ENCODE data around the gene DVL1. TPM values are rescaled to one million over a fixed set of nuclear protein-coding genes. Genes with fewer than 3 reads are reported as not detected.

Gene DVL1
- total and polyA plus RNA-seq, 9 of the 15 experiments (the other 6 are each of a cell fraction or from before 2014, with no cell fraction given): 0.62 to 135 (median 24.3) TPM

DNA sequence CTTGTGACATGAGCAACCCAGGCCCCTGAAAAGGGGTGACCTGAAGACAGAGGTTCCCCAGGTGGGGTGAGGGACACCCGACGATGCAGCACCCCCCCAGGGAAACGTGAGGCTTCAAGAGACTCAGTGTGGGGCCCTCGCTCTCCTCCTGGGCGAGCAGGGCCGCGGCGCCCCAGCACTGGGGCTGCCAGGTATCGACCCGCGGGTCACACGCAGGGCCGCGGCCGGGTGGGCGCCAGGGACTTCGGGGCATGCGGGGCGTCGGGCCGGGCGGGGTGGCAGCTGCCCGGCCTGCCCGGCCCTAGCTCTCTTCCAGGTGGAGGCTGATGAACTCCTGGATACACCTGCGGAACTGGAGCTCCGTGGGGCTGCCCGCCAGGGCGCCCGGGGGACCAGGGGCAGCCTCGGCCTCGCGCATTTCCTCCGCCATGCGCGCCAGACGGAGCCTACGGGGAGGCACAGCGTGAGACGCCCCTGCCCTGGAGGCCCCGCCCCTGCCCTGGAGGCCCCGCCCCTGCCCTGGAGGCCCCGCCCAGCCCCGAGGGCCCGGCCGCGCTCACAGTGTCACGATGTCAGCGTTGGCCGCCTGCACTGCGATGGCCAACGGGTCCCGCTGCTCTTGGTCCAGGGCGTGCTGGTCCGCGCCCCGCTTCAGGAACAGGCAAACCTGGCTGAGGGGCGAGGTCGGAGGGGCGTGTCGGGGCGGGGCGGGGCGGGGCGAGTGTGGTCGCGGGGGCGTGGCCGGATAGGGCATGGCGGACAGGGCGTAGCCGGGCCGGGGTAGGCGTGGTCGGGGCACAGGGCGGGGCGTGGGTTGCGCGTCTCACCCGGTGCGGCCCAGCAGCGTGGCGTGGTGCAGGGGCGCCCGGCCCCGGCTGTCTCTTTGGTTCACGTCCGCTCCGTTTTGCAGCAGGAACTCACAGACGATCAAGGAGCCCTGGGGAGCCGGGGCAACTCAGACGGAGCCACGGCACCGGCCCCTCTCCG is 55.7 kb downstream of the DVL1 start (continued):
- TF ChIP-seq EP400 (IDR thresholded peaks at IDR 0.05) (no peak), L3MBTL2 (IDR thresholded peaks at IDR 0.05) (peak; percentile 89), JUNB (CRISPR knock-in tag; conservative IDR thresholded peaks at IDR 0.05) (no peak), ZNF764 (CRISPR knock-in tag; IDR thresholded peaks at IDR 0.05; ENCODE audit: low read depth) (no peak), ZNF436 (CRISPR knock-in tag; IDR thresholded peaks at IDR 0.05) (no peak), ZNF75A (CRISPR knock-in tag; IDR thresholded peaks at IDR 0.05) (no peak), EGR1 (conservative IDR thresholded peaks at IDR 0.05) (0 out of 2 replicates have a peak, but pooled peaks have one; percentile 27), RFX7 (CRISPR knock-in tag; IDR thresholded peaks at IDR 0.05) (no peak), ZNF551 (CRISPR knock-in tag; IDR thresholded peaks at IDR 0.05) (no peak), SAFB2 (IDR thresholded peaks at IDR 0.05; ENCODE audit: borderline replicate concordance, low read depth, low read length, severe bottlenecking) (no peak), POLR2AphosphoS5 (IDR thresholded peaks at IDR 0.05; ENCODE audit: control insufficient read depth, insufficient read depth, low read depth, low read length) (no peak), PRMT5 (CRISPR knock-in tag; IDR thresholded peaks at IDR 0.05) (no peak), TOE1 (IDR thresholded peaks at IDR 0.05; ENCODE audit: borderline replicate concordance) (no peak), TOE1 (CRISPR knock-in tag; IDR thresholded peaks at IDR 0.05; ENCODE audit: borderline replicate concordance, low read depth) (no peak), POLR2B (IDR thresholded peaks at IDR 0.05; ENCODE audit: low read depth, partially characterized antibody) (no peak), WHSC1 (IDR thresholded peaks at IDR 0.05; ENCODE audit: low read length) (no peak), ZNF146 (CRISPR knock-in tag; IDR thresholded peaks at IDR 0.05; ENCODE audit: unreplicated experiment) (no peak), SP2 (IDR thresholded peaks at IDR 0.05; ENCODE audit: extremely low read depth, low read depth, low read length, poor library complexity, severe bottlenecking) (peak; percentile 7), ZC3H4 (CRISPR knock-in tag; IDR thresholded peaks at IDR 0.05; ENCODE audit: borderline replicate concordance) (no peak), CBX1 (IDR thresholded peaks at IDR 0.05; ENCODE audit: low read depth) (no peak; the same call in 1 of the 2 replicates), ZNF282 (CRISPR knock-in tag; IDR thresholded peaks at IDR 0.05) (no peak)
- TF ChIP-seq, protein P1, sequence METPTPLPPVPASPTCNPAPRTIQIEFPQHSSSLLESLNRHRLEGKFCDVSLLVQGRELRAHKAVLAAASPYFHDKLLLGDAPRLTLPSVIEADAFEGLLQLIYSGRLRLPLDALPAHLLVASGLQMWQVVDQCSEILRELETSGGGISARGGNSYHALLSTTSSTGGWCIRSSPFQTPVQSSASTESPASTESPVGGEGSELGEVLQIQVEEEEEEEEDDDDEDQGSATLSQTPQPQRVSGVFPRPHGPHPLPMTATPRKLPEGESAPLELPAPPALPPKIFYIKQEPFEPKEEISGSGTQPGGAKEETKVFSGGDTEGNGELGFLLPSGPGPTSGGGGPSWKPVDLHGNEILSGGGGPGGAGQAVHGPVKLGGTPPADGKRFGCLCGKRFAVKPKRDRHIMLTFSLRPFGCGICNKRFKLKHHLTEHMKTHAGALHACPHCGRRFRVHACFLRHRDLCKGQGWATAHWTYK (CRISPR knock-in tag; IDR thresholded peaks at IDR 0.05): no peak
- TF ChIP-seq, protein P2, sequence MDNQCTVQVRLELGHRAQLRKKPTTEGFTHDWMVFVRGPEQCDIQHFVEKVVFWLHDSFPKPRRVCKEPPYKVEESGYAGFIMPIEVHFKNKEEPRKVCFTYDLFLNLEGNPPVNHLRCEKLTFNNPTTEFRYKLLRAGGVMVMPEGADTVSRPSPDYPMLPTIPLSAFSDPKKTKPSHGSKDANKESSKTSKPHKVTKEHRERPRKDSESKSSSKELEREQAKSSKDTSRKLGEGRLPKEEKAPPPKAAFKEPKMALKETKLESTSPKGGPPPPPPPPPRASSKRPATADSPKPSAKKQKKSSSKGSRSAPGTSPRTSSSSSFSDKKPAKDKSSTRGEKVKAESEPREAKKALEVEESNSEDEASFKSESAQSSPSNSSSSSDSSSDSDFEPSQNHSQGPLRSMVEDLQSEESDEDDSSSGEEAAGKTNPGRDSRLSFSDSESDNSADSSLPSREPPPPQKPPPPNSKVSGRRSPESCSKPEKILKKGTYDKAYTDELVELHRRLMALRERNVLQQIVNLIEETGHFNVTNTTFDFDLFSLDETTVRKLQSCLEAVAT (IDR thresholded peaks at IDR 0.05): no peak
- TF ChIP-seq, protein P3, sequence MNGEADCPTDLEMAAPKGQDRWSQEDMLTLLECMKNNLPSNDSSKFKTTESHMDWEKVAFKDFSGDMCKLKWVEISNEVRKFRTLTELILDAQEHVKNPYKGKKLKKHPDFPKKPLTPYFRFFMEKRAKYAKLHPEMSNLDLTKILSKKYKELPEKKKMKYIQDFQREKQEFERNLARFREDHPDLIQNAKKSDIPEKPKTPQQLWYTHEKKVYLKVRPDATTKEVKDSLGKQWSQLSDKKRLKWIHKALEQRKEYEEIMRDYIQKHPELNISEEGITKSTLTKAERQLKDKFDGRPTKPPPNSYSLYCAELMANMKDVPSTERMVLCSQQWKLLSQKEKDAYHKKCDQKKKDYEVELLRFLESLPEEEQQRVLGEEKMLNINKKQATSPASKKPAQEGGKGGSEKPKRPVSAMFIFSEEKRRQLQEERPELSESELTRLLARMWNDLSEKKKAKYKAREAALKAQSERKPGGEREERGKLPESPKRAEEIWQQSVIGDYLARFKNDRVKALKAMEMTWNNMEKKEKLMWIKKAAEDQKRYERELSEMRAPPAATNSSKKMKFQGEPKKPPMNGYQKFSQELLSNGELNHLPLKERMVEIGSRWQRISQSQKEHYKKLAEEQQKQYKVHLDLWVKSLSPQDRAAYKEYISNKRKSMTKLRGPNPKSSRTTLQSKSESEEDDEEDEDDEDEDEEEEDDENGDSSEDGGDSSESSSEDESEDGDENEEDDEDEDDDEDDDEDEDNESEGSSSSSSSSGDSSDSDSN (IDR thresholded peaks at IDR 0.05; ENCODE audit: borderline replicate concordance in 1 of 2, low read depth in 2 of 2, low read length in 2 of 2): no peak
